Endothelial cell of umbilical vein (primary cell): ENCODE data around the gene WDR93. TPM values are rescaled to one million over a fixed set of nuclear protein-coding genes. Genes with fewer than 3 reads are reported as not detected.
"Not testable (repeated sequence)": the region's sequence is repeated elsewhere in the genome, so short reads cannot be mapped to it uniquely, and the experiment has no call there.

ENCODE experiments used
- BruUV-seq: library from RNA; stranded (reverse); fragments of 400-500 nt; replicated peaks from 2 replicates; lab custom pipeline; 2021; lab: Mats Ljungman, UMichigan
- CTCF ChIA-PET: fragments of 300-600, 350-600 bp; sonication (Branson Sonifier 250); formaldehyde crosslinking; loops from one replicate; lab custom pipeline; 2021; ENCODE audit warnings: antibody characterized with exemption, inconsistent platforms; lab: Charles Lee
- POLR2A ChIA-PET: fragments of 300-600, 350-600 bp; sonication (Branson Sonifier 250); formaldehyde crosslinking; loops from one replicate; lab custom pipeline; 2021; ENCODE audit warnings: antibody characterized with exemption, inconsistent platforms; lab: Charles Lee
- DNase-seq: peaks from one replicate; pipeline ENCODE4 v3.0.0-alpha.2; 2011; ENCODE audit warnings: low read depth, low spot score
- FAIRE-seq: peaks from 2 replicates; lab custom pipeline; 2011; peaks lifted over from hg19 to GRCh38; lab: Jason Lieb, UNC
- H2AFZ ChIP-seq: 2 replicates; pipeline ENCODE4 v1.6.0; 2012; ENCODE audit warnings: low read depth, low read length, control low read depth, inconsistent platforms
- H3K27ac ChIP-seq: 2 replicates; pipeline ENCODE4 v1.5.1; 2011; ENCODE audit warnings: low read depth, mild to moderate bottlenecking, control low read depth, low read length, moderate library complexity; ENCODE audit not compliant: insufficient read depth
- H3K27me3 ChIP-seq, 2 experiments: 2 replicates each; pipeline versions ENCODE4 v1.6.0 to v1.6.1; 2011; ENCODE audit warnings: low read length in 2 of 2, mixed read lengths in 1 of 2; ENCODE audit not compliant: control insufficient read depth in 2 of 2, insufficient read depth in 2 of 2
- H3K36me3 ChIP-seq, 2 experiments: 2 replicates in 1 of 2; 3 replicates in 1 of 2; pipeline ENCODE4 v1.5.1; 2011; ENCODE audit warnings: low read length in 2 of 2, mild to moderate bottlenecking in 1 of 2, moderate library complexity in 1 of 2; ENCODE audit not compliant: control insufficient read depth in 2 of 2, insufficient read depth in 2 of 2; ENCODE audit errors: extremely low read depth in 1 of 2
- H3K4me1 ChIP-seq: 3 replicates; pipeline ENCODE4 v1.5.1; 2011; ENCODE audit warnings: mild to moderate bottlenecking, low read length; ENCODE audit not compliant: control insufficient read depth, insufficient read depth; ENCODE audit errors: extremely low read depth
- H3K4me2 ChIP-seq: 2 replicates; pipeline ENCODE4 v1.6.1; 2011; ENCODE audit warnings: low read length, control low read depth, mixed read lengths; ENCODE audit not compliant: insufficient read depth
- H3K4me3 ChIP-seq, 3 experiments: fragments of 200-600 bp in 1 of 3; sonication (generic), shearing (Covaris generic) in 1 of 3; replicated peaks in 1 of 3; 2 replicates each; pipeline ENCODE4 v1.5.1; 2011 to 2016; ENCODE audit warnings: control low read depth in 3 of 3, low read length in 3 of 3, mild to moderate bottlenecking in 2 of 3, inconsistent platforms in 1 of 3, low read depth in 1 of 3, moderate library complexity in 1 of 3; ENCODE audit not compliant: insufficient read depth in 1 of 3
- H3K79me2 ChIP-seq: 2 replicates; pipeline ENCODE4 v1.6.0; 2012; ENCODE audit warnings: low read length, inconsistent platforms; ENCODE audit not compliant: control insufficient read depth, insufficient read depth
- H3K9ac ChIP-seq: replicated peaks from 2 replicates; pipeline ENCODE3; 2011; ENCODE audit warnings: low read length, control low read depth; ENCODE audit not compliant: insufficient read depth; ENCODE audit errors: extremely low read depth
- H3K9me1 ChIP-seq: replicated peaks from 3 replicates; pipeline ENCODE4 v1.6.0; 2011; ENCODE audit warnings: mild to moderate bottlenecking, low read length; ENCODE audit not compliant: control insufficient read depth, insufficient read depth; ENCODE audit errors: extremely low read depth
- H3K9me3 ChIP-seq: replicated peaks from 2 replicates; pipeline ENCODE4 v1.5.1; 2012; ENCODE audit warnings: low read length, inconsistent platforms; ENCODE audit not compliant: control insufficient read depth, insufficient read depth
- H4K20me1 ChIP-seq: replicated peaks from 2 replicates; pipeline ENCODE3; 2011; ENCODE audit warnings: mild to moderate bottlenecking, low read length; ENCODE audit not compliant: control insufficient read depth, insufficient read depth; ENCODE audit errors: extremely low read depth
- FOS ChIP-seq: IDR thresholded peaks from 2 replicates; pipeline ENCODE4 v1.6.1; 2011; ENCODE audit warnings: mild to moderate bottlenecking, low read length, moderate library complexity, borderline replicate concordance; ENCODE audit not compliant: insufficient read depth
- GATA2 ChIP-seq: IDR thresholded peaks from 2 replicates; pipeline ENCODE4 v1.7.0; 2011; ENCODE audit warnings: low read depth, mild to moderate bottlenecking, moderate library complexity, mixed read lengths, low read length; ENCODE audit not compliant: insufficient read length, insufficient read depth
- dilution Hi-C: fragments of 300-500 bp; cut with MboI; formaldehyde crosslinking; loops from one replicate; pipeline ENCODE4 v1.15.0; 2019; ENCODE audit warnings: low sequenced_read_pairs; ENCODE audit not compliant: extremely low pct_ligation_motif_present
- intact Hi-C: fragments of 100-400 bp; cut with micrococcal nuclease; formaldehyde crosslinking; loops from one replicate; pipeline ENCODE4 v1.10.0; 2022
- polyA plus RNA-seq, 4 experiments: library from polyadenylated mRNA; depleted of rRNA in 3 of 4; stranded (reverse) in 3 of 4; unstranded in 1 of 4; fragments of >200 nt; gene quantifications; 2 replicates each; pipeline versions ENCODE4 v1.2.1 to v1.2.3, GENCODE V29; 2011 to 2012; ENCODE audit warnings: missing spikeins in 1 of 4
- total RNA-seq: library from RNA; stranded (reverse); gene quantifications from 2 replicates; pipeline ENCODE4 v1.2.3, GENCODE V29; 2021

WDR93 gene
- total and polyA plus RNA-seq, 2 donors (not counting 3 experiments of a cell fraction or from before 2014, with no cell fraction given): 0.07 TPM; not detected in 1

GRCh38 chr15:89781891-89782618, 91.4 kb downstream of the WDR93 start:
- POLR2A ChIA-PET: no interaction called here
- Histone ChIP-seq H3K9me3 (no peaks in the 10 kb centered on the region), H3K27me3 (no peaks in the 10 kb centered on the region), H3K79me2 (no peaks in the 10 kb centered on the region), H3K27ac (no peak overlapping the region), H3K4me1 (peaks cover 4% of the 10 kb centered on the region), H3K9ac (no peak overlapping the region), H4K20me1 (no peaks in the 10 kb centered on the region), H3K4me3 (no peak overlapping the region), H2AFZ (no peak overlapping the region), H3K4me2 (no peak overlapping the region), H3K9me1 (no peaks in the 10 kb centered on the region), H3K36me3 (peaks cover 3 to 5% of the 10 kb centered on the region in 2 experiments)
- BruUV-seq: no TSS peak
- TF ChIP-seq FOS (no peak), GATA2 (peak; percentile 59)
- CTCF ChIA-PET: interaction anchor here (1.4 to 5.3 kb wide), 5 partner anchors 10 to 93 kb away, joined by 3 to 38 read pairs (median 10); no protein-coding TSS in a partner anchor
- DNase-seq (no peak), FAIRE-seq (peak; percentile 28)
- intact Hi-C loops (no loop called here), dilution Hi-C loops (no loop called here)

- H3K9ac ChIP-seq, DNase-seq, H3K4me3 ChIP-seq, H3K4me1 ChIP-seq, H3K4me2 ChIP-seq, intact Hi-C loops, FAIRE-seq, H3K36me3 ChIP-seq, H3K27me3 ChIP-seq, BruUV-seq, H2AFZ ChIP-seq, H3K27ac ChIP-seq, H3K9me3 ChIP-seq, dilution Hi-C loops, H3K9me1 ChIP-seq, H3K79me2 ChIP-seq, H4K20me1 ChIP-seq: not testable (repeated sequence)
- ChIA-PET CTCF (interaction anchor here (1.2 to 5.3 kb wide), 5 partner anchors 9 to 92 kb away, joined by 3 to 38 read pairs (median 9); no protein-coding TSS in a partner anchor), POLR2A (interaction anchor here (0.6 kb wide), 1 partner anchor 16 kb away, joined by 3 read pairs; no protein-coding TSS in a partner anchor)
Observed at GRCh38 chr15:89782619-89782950, 92.0 kb downstream of the WDR93 start.
